NCI-H345 (cell line): ENCODE measurements around the gene C21orf91.

Experiments
- DNase-seq: peaks from one replicate; lab custom pipeline; 2025; lab: John Stamatoyannopoulos, UW

C21orf91 gene

GRCh38 chr21:17819114-17819876 is at the start of gene C21orf91:
TSS of gene C21orf91 (minus strand) at chr21:17819356. CDS start at chr21:17818318, 1,038 bp downstream.
- DNase-seq: peak; percentile 95

DNA sequence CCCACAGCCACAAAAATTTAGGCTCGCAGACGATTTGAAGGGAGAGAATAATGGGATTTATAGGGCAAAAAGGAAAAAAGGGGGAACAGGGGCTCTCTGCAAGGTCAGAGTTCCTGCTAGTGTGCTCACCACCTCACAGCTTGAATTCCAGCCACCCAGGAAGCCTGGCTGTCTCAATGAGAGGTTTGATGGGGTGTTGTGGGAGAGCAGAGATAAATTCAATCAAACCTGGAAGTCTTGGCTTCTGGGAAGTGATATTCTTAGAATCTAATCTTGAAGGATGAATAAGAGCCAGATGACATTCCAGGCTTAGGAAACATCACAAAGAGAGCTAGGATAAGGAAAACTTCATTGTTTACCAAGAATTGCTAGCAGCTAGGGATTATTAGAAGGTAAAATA is 47.4 kb upstream of the C21orf91 start:
- DNase-seq: no peak

GRCh38 chr21:17859661-17860060 is 40.5 kb upstream of the C21orf91 start:
- no peak for DNase-seq

DNA sequence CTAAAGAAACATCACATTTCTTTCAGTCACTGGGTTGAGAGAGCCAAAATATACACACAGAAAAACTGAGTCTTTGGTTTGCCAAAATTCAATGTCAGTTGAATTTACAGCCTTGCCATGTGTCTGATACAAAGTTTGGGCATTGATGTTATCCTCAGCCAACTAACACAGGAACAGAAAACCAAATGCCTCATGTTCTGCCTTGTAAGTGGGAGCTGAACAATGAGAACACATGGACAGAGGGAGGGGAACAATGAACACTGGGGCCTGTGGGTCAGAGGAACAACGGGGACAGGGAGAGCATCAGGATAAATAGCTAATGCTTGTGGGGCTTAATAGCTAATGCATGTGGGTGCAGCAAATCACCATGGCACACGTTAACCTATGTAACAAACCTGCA is 39.6 kb upstream of the C21orf91 start:
- no peak for DNase-seq

GRCh38 chr21:17854745-17855144 is 35.6 kb upstream of the C21orf91 start:
- DNase-seq: no peak

- DNase-seq: no peak
These were observed 34.5 kb upstream of the C21orf91 start for GRCh38 chr21:17853393-17854275.

DNA sequence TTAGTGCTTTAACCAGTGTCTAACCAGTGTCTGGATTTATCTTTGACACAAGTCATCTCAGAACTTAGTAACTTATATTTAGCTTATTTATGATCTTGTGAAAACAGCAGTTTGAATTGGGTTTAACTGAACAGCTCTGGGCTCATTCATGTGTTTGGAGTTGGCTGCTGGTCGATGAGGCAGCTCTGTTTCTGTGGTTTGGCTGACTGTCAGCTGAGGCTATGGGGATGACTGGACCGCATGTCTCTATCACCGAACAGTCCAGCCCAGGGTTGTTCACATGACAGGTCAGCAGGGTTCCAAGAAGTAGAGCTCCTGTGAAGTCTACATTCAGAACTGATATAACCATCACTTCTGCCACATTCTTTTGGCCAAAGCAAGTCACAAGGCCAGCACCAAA is 29.1 kb upstream of the C21orf91 start:
- DNase-seq: no peak

DNA sequence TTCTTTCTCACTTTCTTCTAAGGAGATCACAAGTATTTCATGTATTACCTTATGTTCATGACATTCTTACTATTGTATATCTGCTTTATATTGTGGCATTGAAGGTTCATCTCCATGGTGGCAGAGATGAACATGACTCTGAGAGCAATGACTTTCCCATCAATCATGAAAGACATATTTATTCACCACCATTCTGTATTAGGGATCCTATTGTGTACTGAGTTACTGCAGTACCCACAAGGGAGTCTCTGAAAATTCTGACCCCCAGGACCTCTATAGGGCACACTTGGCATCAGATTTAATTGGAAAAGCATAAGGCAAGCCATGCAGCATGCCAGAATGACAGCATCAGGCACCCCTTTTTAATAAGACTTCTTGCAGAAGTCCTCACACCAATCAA is 21.9 kb upstream of the C21orf91 start:
- no peak for DNase-seq

- DNase-seq: no peak
These were observed 15.6 kb upstream of the C21orf91 start for GRCh38 chr21:17834639-17835354.

- DNase-seq: no peak
These were observed 10.3 kb upstream of the C21orf91 start for GRCh38 chr21:17829472-17829871.

DNA sequence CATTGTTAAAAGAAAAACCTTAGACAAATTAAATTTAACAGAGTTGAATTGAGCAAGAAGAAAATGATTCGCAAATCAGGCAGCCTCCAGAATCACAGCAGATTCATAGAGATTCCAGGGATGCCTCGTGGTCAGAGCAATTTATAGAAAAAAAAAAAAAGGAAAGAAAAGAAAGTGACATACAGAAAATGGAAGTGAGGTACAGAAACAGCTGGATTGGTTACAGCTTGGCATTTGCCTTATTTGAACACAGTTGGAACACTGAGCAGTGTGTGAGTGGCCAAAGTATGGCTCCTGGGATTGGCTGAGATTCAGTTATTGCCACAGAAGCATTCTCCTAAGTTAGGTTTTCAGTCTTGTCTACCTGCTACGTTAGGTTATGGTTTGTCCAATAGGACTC is 9.1 kb upstream of the C21orf91 start:
- no peak for DNase-seq

GRCh38 chr21:17823846-17824245 is 4.7 kb upstream of the C21orf91 start:
- no peak for DNase-seq

GRCh38 chr21:17821121-17821520 is 2.0 kb upstream of the C21orf91 start:
- no peak for DNase-seq

DNA sequence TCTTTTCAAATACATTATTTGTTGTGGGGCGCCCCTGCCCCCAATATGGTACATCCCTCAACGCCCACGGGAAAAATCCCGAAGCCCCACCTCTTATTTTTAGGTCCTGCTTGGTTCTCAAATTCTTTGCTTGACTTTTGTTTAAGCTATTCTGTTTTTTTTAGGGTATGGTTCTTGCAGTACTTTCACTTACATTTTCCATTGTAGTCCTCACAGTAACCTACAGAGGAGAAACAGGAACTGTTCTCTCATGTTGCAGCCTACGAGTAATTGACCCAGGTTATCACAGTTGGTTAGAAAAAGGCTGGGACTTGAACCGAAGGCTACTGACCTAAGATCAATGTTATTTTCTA is 697 bp upstream of the C21orf91 start:
- DNase-seq: peak; percentile 85

- peak; percentile 41 for DNase-seq
These were observed 706 bp downstream of the C21orf91 start for GRCh38 chr21:17818186-17819113.

DNA sequence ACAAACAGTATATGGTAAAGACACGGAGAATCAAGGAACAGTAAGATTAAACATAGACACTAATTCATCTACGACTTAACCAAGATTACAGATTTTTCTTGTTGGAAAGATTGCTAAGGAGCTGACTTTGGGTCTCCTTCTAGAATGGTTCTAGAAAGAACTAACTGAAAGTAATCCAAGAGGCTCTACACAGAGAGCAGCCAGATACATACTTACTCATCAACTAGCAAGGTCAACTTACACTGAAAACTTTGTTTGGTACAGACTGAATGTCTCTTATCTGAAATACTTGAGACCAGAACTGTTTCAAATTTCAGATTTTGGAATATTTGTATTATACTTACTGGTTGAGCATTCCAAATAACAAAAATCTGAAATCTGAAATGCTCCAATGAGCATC is 5.8 kb downstream of the C21orf91 start:
- no peak for DNase-seq

GRCh38 chr21:17805966-17806365 is 13.2 kb downstream of the C21orf91 start:
- DNase-seq: no peak

DNA sequence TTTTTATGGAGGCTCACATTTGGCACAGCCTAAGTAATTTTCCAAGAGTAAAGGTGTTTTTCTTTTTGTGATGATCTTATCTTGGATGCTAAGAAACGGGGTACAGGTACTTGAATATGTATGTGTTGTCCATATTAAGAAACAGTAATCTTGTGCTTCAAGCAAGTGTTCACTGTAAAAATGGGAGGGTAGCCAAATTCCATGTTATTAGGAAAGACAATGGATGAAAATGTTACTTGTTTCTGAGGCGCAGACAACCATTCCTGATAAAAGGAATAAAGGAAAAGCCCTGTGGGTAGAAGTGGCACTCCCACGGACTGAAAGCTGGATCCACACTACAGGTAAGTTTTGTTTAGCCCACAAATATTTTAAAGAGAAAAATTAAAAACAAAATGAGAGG is 15.6 kb downstream of the C21orf91 start:
- DNase-seq: no peak

DNA sequence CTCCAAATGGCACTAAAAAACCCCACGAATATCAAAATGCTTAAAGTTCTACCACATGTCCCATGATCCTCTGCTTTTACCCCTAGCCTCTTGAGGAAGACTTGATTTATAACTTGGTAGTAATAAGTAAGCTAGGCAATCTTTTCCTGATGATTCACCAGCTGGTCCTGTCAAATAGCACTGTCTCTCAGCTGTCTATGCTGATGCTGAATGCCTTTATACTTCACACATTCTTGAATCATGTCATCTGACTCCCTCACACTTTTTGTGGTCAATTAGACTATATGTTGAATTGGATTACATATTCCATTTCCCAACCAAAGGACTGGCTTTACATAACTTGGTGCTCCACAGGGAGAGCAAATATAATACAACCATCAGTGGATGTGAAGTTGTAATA is 16.6 kb downstream of the C21orf91 start:
- DNase-seq: no peak

- DNase-seq: no peak
These were observed 19.6 kb downstream of the C21orf91 start for GRCh38 chr21:17799414-17800164.

DNA sequence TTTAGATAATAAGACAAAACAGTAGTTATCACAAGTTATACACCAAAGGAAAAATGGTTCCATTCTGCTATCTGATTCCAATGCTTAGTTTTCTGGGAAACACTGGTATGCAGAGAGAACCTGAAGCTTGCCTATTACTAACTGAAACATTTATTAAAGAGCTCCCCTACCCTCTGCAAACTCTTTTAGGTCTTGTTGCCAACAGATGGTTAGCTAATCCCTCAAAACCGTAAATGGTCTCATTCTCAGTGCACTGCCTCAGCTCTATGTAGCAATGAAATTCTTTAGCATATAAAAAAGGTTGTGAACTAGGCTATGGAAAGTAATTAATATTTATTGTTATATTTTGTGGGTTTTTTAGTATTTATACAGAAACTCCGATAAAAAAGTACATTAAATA is 20.4 kb downstream of the C21orf91 start:
- DNase-seq: no peak
